ENCODE data around the gene PLCB3.
"Not testable (repeated sequence)": the region's sequence is repeated elsewhere in the genome, so short reads cannot be mapped to it uniquely, and the experiment has no call there.

PLCB3 gene

GRCh38 chr11:64304316-64305072 lies 53.2 kb downstream of the PLCB3 start:
- DNase-seq (ENCODE audit: low read depth), result peak; percentile 97

GRCh38 chr11:64305075-64305690 lies 53.9 kb downstream of the PLCB3 start, which contains the start of gene ESRRA:
TSS of gene ESRRA (plus strand) at chr11:64305524. CDS start at chr11:64307180, 1,656 bp downstream.
- DNase-seq (ENCODE audit: low read depth), result peak; percentile 100

GRCh38 chr11:64305691-64306562 lies 54.6 kb downstream of the PLCB3 start:
- peak; percentile 56 for DNase-seq (ENCODE audit: low read depth)

DNA sequence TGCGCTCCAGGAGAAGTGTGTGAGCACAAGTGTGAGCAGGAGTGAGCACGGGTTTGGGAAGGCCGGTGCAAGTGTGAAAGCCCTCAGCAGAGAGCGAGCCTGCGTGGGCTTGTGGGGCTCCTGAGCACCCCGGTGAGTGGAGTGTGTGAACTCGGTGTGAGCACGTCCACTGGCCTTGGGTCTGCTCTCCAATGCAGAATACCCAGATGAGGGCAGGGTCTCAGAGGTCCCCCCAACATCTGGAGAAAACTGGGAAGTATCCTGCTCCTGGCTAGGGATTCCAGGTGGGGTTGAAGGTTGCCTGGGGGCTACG lies 55.2 kb downstream of the PLCB3 start:
- no peak for DNase-seq (ENCODE audit: low read depth)

GRCh38 chr11:64306876-64307622 lies 55.7 kb downstream of the PLCB3 start:
- no peak for DNase-seq (ENCODE audit: low read depth)

DNA sequence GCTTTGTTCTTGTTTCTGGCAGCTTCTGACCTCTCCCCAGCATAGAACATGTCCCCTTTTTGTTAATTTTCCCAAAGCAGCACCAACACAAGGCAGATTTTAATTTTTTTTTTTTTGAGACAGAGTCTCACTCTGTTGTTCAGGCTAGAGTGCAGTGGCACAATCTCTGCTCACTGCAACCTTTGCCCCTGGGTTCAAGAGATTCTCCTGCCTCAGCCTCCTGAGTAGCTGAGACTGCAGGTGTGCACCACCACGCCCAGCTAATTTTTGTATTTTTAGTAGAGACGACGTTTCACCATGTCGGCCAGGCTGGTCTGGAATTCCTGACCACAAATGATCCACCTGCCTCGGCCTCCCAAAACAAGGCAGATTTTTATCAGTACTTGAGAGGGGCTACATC lies 56.5 kb downstream of the PLCB3 start:
- DNase-seq (ENCODE audit: low read depth), result not testable (repeated sequence)

DNA sequence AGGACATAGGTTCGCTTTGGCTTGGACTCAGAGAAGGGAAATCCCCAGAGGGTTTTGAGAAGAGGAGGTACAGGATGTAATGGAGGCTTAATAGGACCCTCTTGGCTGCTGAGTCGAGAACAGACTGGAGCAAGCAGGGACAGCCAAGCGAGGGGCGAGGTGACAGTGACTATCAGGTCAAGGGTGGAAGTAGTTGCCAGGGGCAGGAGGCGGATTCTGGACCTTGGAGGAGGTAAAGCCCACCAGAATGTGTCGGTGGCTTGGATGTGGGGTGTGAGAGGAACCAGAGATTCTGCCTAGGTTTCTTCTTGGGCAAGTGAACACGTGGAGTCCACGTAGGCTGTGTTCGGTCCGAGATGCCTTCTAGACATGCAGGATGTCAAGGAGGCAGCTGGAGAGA lies 61.6 kb downstream of the PLCB3 start:
- DNase-seq (ENCODE audit: low read depth), result no peak

GRCh38 chr11:64313491-64314145 lies 62.3 kb downstream of the PLCB3 start:
- DNase-seq (ENCODE audit: low read depth), result no peak

GRCh38 chr11:64314146-64314804 lies 62.9 kb downstream of the PLCB3 start:
- no peak for DNase-seq (ENCODE audit: low read depth)

- no peak for DNase-seq (ENCODE audit: low read depth)
Measured at GRCh38 chr11:64314805-64315561, 63.7 kb downstream of the PLCB3 start.

GRCh38 chr11:64315667-64316526 lies 64.6 kb downstream of the PLCB3 start:
- DNase-seq (ENCODE audit: low read depth), result not testable (repeated sequence)

- no peak for DNase-seq (ENCODE audit: low read depth)
Measured at GRCh38 chr11:64316672-64317324, 65.5 kb downstream of the PLCB3 start.

DNA sequence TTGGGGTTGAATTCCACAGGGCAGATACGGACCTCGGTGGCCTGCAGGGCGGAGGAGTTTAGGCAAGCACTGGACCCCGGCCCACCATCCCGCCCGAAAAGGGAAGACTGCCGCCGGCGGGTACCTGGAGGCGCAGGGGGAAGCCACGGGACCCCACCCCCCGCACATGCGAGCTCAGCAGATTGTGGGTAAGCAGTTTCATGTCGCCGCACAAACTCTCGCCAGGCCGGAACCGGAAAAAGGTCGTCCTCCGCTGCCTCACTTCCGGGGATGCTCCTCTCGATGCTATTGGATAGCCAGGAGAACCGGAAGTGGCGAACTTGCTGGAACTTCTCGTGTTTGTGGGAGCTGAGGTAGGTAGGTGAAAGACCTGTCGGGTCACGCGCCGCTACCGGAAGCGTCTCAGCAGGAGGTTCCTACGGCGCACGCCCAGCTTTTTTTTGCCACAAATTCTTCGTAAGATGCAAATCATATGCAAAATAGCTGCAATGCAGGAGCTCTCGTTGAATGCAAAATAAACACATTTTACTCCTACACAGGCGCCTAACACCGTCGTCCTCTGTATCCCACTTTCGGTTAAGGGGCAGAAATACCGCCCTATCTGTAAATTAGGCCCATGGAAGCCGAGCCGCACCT lies 66.1 kb downstream of the PLCB3 start, which contains the start of gene TRMT112:
TRMT112 (minus strand) TSS at position 235 of the 636 bp plus-strand sequence; CDS start at position 202, 33 bp downstream.
- DNase-seq (ENCODE audit: low read depth), result peak; percentile 88

GRCh38 chr11:64317961-64318765 lies 66.8 kb downstream of the PLCB3 start, which contains the start of gene PRDX5:
TSS of gene PRDX5 (plus strand) at chr11:64318121. CDS start at chr11:64318216, 95 bp downstream.
- peak; percentile 86 for DNase-seq (ENCODE audit: low read depth)
